GM19467 (cell line): ENCODE results near the gene CNGA2.

Experiments used
- ATAC-seq: cut with Tn5 transposase; IDR thresholded peaks from one replicate; pipeline ENCODE4 v1.9.1; 2021; ENCODE audit warnings: mild to moderate bottlenecking, moderate library complexity; ENCODE audit not compliant: unreplicated experiment

The CNGA2 gene

GRCh38 chrX:151711787-151712186, 22.8 kb upstream of the CNGA2 start:
- ATAC-seq, result no peak

- ATAC-seq, result no peak
These were observed 22.3 kb upstream of the CNGA2 start for GRCh38 chrX:151712253-151712652.

- peak; percentile 52 for ATAC-seq
These were observed 20.7 kb upstream of the CNGA2 start for GRCh38 chrX:151713849-151714248.

- no peak for ATAC-seq
These were observed 20.2 kb upstream of the CNGA2 start for GRCh38 chrX:151714362-151714761.

GRCh38 chrX:151715752-151716151, 18.8 kb upstream of the CNGA2 start, which contains the start of gene FATE1:
TSS of gene FATE1 (plus strand) at chrX:151716035. CDS start at chrX:151716120, 85 bp downstream.
- ATAC-seq, result no peak

- no peak for ATAC-seq
These were observed 12.2 kb upstream of the CNGA2 start for GRCh38 chrX:151722241-151722846.

- no peak for ATAC-seq
These were observed 11.3 kb upstream of the CNGA2 start for GRCh38 chrX:151723156-151723760.

GRCh38 chrX:151724563-151725337, 9.8 kb upstream of the CNGA2 start:
- no peak for ATAC-seq

GRCh38 chrX:151725338-151725614, 9.3 kb upstream of the CNGA2 start:
- ATAC-seq, result no peak

- no peak for ATAC-seq
These were observed 7.8 kb upstream of the CNGA2 start for GRCh38 chrX:151726751-151727150.

- no peak for ATAC-seq
These were observed 7.2 kb upstream of the CNGA2 start for GRCh38 chrX:151727346-151727745.

- no peak for ATAC-seq
These were observed 5.4 kb upstream of the CNGA2 start for GRCh38 chrX:151729056-151729725.

- ATAC-seq, result no peak
These were observed 673 bp downstream of the CNGA2 start for GRCh38 chrX:151735219-151735618.

- ATAC-seq, result no peak
These were observed 2.1 kb downstream of the CNGA2 start for GRCh38 chrX:151736685-151737084.

GRCh38 chrX:151737494-151737893, 2.9 kb downstream of the CNGA2 start:
- no peak for ATAC-seq

- no peak for ATAC-seq
These were observed 4.2 kb downstream of the CNGA2 start for GRCh38 chrX:151738751-151739150.

- no peak for ATAC-seq
These were observed 7.1 kb downstream of the CNGA2 start for GRCh38 chrX:151741606-151742005.

GRCh38 chrX:151742311-151742710, 7.8 kb downstream of the CNGA2 start:
- ATAC-seq, result no peak

GRCh38 chrX:151743651-151744470, 9.3 kb downstream of the CNGA2 start:
- no peak for ATAC-seq

GRCh38 chrX:151745651-151746050, 11.1 kb downstream of the CNGA2 start:
- ATAC-seq, result no peak

- ATAC-seq, result no peak
These were observed 12.0 kb downstream of the CNGA2 start for GRCh38 chrX:151746502-151746901.
